H9 (cell line): Measurements from ENCODE around the gene CCDC82. TPM values are rescaled to one million over a fixed set of nuclear protein-coding genes. Genes with fewer than 3 reads are reported as not detected.
A peak's percentile ranks its signal among the peaks of the same experiment; 100 is the strongest.

Experiments
- DNase-seq: peaks from one replicate; pipeline ENCODE4 v3.0.0-alpha.2; 2017
- H2AFZ ChIP-seq: one replicate; pipeline ENCODE4 v1.6.1; 2013; ENCODE audit warnings: mild to moderate bottlenecking, low read length, control low read depth, moderate library complexity
- H2AK5ac ChIP-seq: 2 replicates; pipeline ENCODE4 v1.6.1; 2013; ENCODE audit warnings: low read length, control low read depth, mixed read lengths; ENCODE audit not compliant: insufficient read length
- H2BK120ac ChIP-seq: one replicate; pipeline ENCODE4 v1.6.1; 2013; ENCODE audit warnings: low read depth, mild to moderate bottlenecking, low read length, control low read depth, inconsistent platforms; ENCODE audit not compliant: poor library complexity, severe bottlenecking
- H2BK12ac ChIP-seq: 2 replicates; pipeline ENCODE4 v1.6.1; 2013; ENCODE audit warnings: low read length, control low read depth, mixed read lengths, low read depth; ENCODE audit not compliant: insufficient read length
- H2BK15ac ChIP-seq: 2 replicates; pipeline ENCODE4 v1.6.1; 2013; ENCODE audit warnings: low read depth, low read length, control low read depth
- H2BK20ac ChIP-seq: one replicate; pipeline ENCODE4 v1.6.1; 2013; ENCODE audit warnings: low read depth, mild to moderate bottlenecking, low read length, control low read depth, inconsistent platforms; ENCODE audit not compliant: poor library complexity, severe bottlenecking
- H2BK5ac ChIP-seq: 2 replicates; pipeline ENCODE4 v1.6.1; 2013; ENCODE audit warnings: low read length, control low read depth, mixed read lengths; ENCODE audit not compliant: insufficient read length
- H3K14ac ChIP-seq: 2 replicates; pipeline ENCODE4 v1.6.1; 2013; ENCODE audit warnings: low read length, control low read depth; ENCODE audit not compliant: insufficient read depth
- H3K18ac ChIP-seq: 2 replicates; pipeline ENCODE4 v1.6.1; 2013; ENCODE audit warnings: low read depth, mild to moderate bottlenecking, mixed read lengths, low read length, control low read depth; ENCODE audit not compliant: insufficient read length
- H3K23ac ChIP-seq: 2 replicates; pipeline ENCODE4 v1.6.1; 2013; ENCODE audit warnings: low read length, control low read depth, mixed read lengths, low read depth; ENCODE audit not compliant: insufficient read length
- H3K23me2 ChIP-seq: 2 replicates; pipeline ENCODE4 v1.6.1; 2013; ENCODE audit warnings: low read depth, mild to moderate bottlenecking, mixed read lengths, low read length, control low read depth; ENCODE audit not compliant: insufficient read length, poor library complexity, severe bottlenecking
- H3K27ac ChIP-seq: 2 replicates; pipeline ENCODE4 v1.5.1; 2013; ENCODE audit warnings: low read length, control low read depth, mixed read lengths, low read depth; ENCODE audit not compliant: insufficient read length
- H3K27me3 ChIP-seq: 2 replicates; pipeline ENCODE4 v1.6.1; 2013; ENCODE audit warnings: low read length, control low read depth, inconsistent platforms; ENCODE audit not compliant: insufficient read depth
- H3K4ac ChIP-seq: 2 replicates; pipeline ENCODE4 v1.6.1; 2013; ENCODE audit warnings: low read depth, mild to moderate bottlenecking, control low read depth, inconsistent platforms, low read length, moderate library complexity
- H3K4me1 ChIP-seq: 2 replicates; pipeline ENCODE4 v1.6.1; 2013; ENCODE audit warnings: low read length, control low read depth, inconsistent platforms; ENCODE audit not compliant: insufficient read depth
- H3K4me2 ChIP-seq: 2 replicates; pipeline ENCODE4 v1.6.1; 2013; ENCODE audit warnings: low read length, control low read depth, mixed read lengths; ENCODE audit not compliant: insufficient read length, insufficient read depth
- H3K56ac ChIP-seq: 2 replicates; pipeline ENCODE4 v1.6.1; 2013; ENCODE audit warnings: low read depth, mild to moderate bottlenecking, mixed read lengths, low read length, control low read depth; ENCODE audit not compliant: insufficient read length
- H3K79me1 ChIP-seq: 2 replicates; pipeline ENCODE4 v1.6.1; 2013; ENCODE audit warnings: low read depth, mild to moderate bottlenecking, moderate library complexity, low read length, control low read depth, inconsistent platforms; ENCODE audit not compliant: insufficient read depth, poor library complexity, severe bottlenecking
- H3K79me2 ChIP-seq: 2 replicates; pipeline ENCODE4 v1.6.1; 2013; ENCODE audit warnings: low read length, control low read depth, inconsistent platforms; ENCODE audit not compliant: insufficient read depth
- H3K9ac ChIP-seq: 2 replicates; pipeline ENCODE4 v1.6.1; 2013; ENCODE audit warnings: low read length, control low read depth, mixed read lengths; ENCODE audit not compliant: insufficient read length; ENCODE audit errors: extremely low read depth
- H3K9me3 ChIP-seq: one replicate; pipeline ENCODE4 v1.6.1; 2013; ENCODE audit warnings: low read depth, low read length, inconsistent platforms; ENCODE audit not compliant: control insufficient read depth
- H3T11ph ChIP-seq: one replicate; pipeline ENCODE4 v1.6.1; 2013; ENCODE audit warnings: mild to moderate bottlenecking, low read length, control low read depth, inconsistent platforms
- H4K20me1 ChIP-seq: one replicate; pipeline ENCODE4 v1.6.1; 2013; ENCODE audit not compliant: control insufficient read depth, insufficient read length, insufficient read depth
- H4K5ac ChIP-seq: 2 replicates; pipeline ENCODE4 v1.6.1; 2013; ENCODE audit warnings: low read depth, mild to moderate bottlenecking, mixed read lengths, low read length, control low read depth; ENCODE audit not compliant: insufficient read length
- H4K8ac ChIP-seq: replicated peaks from 2 replicates; pipeline ENCODE4 v1.6.1; 2013; ENCODE audit warnings: low read length, control low read depth, mixed read lengths, low read depth; ENCODE audit not compliant: insufficient read length
- H4K91ac ChIP-seq: 2 replicates; pipeline ENCODE4 v1.6.1; 2013; ENCODE audit warnings: low read depth, mild to moderate bottlenecking, moderate library complexity, mixed read lengths, low read length, control low read depth; ENCODE audit not compliant: insufficient read length
- H3K27ac Mint-ChIP-seq, 3 experiments: 2 replicates in 2 of 3; 3 replicates in 1 of 3; pipeline ENCODE4 v1.8.0; 2020 to 2021; ENCODE audit warnings: mixed read lengths in 3 of 3, mild to moderate bottlenecking in 1 of 3, moderate library complexity in 1 of 3
- H3K27me3 Mint-ChIP-seq: 2 replicates; pipeline ENCODE4 v1.8.0; 2021; ENCODE audit warnings: low read depth, mild to moderate bottlenecking, moderate library complexity, mixed read lengths
- H3K36me3 Mint-ChIP-seq, 3 experiments: 2 replicates in 2 of 3; 3 replicates in 1 of 3; pipeline ENCODE4 v1.8.0; 2020 to 2021; ENCODE audit warnings: low read depth in 3 of 3, mixed read lengths in 3 of 3; ENCODE audit not compliant: insufficient read depth in 1 of 3
- H3K4me1 Mint-ChIP-seq, 2 experiments: 2 replicates each; pipeline ENCODE4 v1.8.0; 2020; ENCODE audit warnings: mixed read lengths in 2 of 2
- H3K4me3 Mint-ChIP-seq, 2 experiments: 2 replicates in 1 of 2; 3 replicates in 1 of 2; pipeline ENCODE4 v1.8.0; 2020 to 2021; ENCODE audit warnings: mild to moderate bottlenecking in 2 of 2, mixed read lengths in 2 of 2, moderate library complexity in 1 of 2
- H3K9me3 Mint-ChIP-seq, 2 experiments: 2 replicates in 1 of 2; 3 replicates in 1 of 2; pipeline ENCODE4 v1.8.0; 2020; ENCODE audit warnings: mild to moderate bottlenecking in 2 of 2, mixed read lengths in 2 of 2, moderate library complexity in 1 of 2
- CTCF ChIP-seq: fragments of 200-600 bp; sonication (generic); conservative IDR thresholded peaks from 3 replicates; pipeline ENCODE4 v1.8.0; 2021; ENCODE audit warnings: antibody characterized with exemption, mild to moderate bottlenecking
- WGBS: extraction: QIAGEN DNeasy Blood & Tissue Kit; methylation state at CpG from one replicate; pipeline ENCODE4 v1.1.7; 2013; ENCODE audit warnings: missing lambda C conversion rate, low lambda C conversion rate, mixed read lengths; ENCODE audit not compliant: insufficient read length; ENCODE audit errors: extremely low coverage; 5-methylcytosine and 5-hydroxymethylcytosine counted together
- total RNA-seq: library from RNA; stranded (reverse); gene quantifications from 2 replicates; pipeline ENCODE4 v1.2.1, GENCODE V29; 2021

The CCDC82 gene
- total RNA-seq, 1 experiment from 2014 or later, result 17.4 TPM

DNA sequence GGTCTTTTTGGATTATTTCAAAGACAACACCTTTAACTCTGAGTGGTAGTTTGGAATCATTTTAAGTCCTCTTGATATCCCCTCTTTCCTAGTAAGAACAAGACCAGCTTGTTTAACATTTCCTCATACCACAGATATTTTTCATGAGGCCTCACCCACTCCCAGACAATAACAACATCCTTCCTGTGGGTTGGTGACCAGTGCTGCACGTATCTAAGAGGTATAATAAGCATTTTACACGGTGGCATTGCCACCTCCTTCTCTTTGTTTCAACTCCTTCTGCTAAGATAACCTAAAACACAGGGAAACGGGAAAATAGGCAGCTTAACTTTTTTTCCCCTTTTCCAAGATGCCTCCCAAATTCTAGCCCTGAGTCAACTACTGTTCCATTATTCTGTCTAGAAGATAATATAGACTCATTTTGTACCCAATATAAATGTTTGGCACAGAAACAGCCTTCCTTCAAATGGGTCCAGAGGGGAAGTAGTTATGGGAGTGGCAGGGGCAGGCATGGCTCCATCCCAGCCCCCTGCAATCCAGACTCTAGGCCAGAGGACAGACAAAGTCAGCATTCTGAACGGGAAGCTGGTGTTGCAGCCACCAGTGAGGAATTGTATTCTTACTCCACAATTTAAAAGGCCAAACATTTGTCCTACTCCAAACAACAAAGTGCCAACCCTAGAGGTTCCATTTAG, 75.2 kb downstream of the CCDC82 start:
- H3K4me2 ChIP-seq, result no peak overlapping the region

More for the DNA sequence above, 75.2 kb downstream of the CCDC82 start:
- no peak overlapping the region for H3K56ac ChIP-seq
- H3K23me2 ChIP-seq, result no peaks in the 10 kb centered on the region
- no peak overlapping the region for H3K23ac ChIP-seq
- Mint-ChIP-seq H3K9me3 (no peaks in the 10 kb centered on the region), H3K4me1 (peaks cover 35 to 49% of the 10 kb centered on the region in 2 experiments), H3K27ac (peak overlapping the region in 2 of 3 experiments; percentile 4 to 34; a peak in 1 of 7 replicates), H3K27me3 (no peaks in the 10 kb centered on the region), H3K4me3 (no peak overlapping the region), H3K36me3 (no peaks in the 10 kb centered on the region; a peak in 1 of 7 replicates)
- no CpG with 5 or more reads among the region's 4 CpGs for WGBS
- no peak overlapping the region for H4K5ac ChIP-seq
- no peaks in the 10 kb centered on the region for H4K20me1 ChIP-seq
- H2BK120ac ChIP-seq, result no peak overlapping the region
- H4K91ac ChIP-seq, result no peak overlapping the region
- no peak for DNase-seq
- H3K27me3 ChIP-seq, result no peaks in the 10 kb centered on the region
- no peak overlapping the region for H4K8ac ChIP-seq
- H3K4ac ChIP-seq, result no peak overlapping the region
- peaks cover 2% of the 10 kb centered on the region; the same call in 1 of the 2 replicates for H3K79me2 ChIP-seq
- H2BK20ac ChIP-seq, result no peak overlapping the region
- no peak overlapping the region for H2AFZ ChIP-seq
- H3K27ac ChIP-seq, result no peak overlapping the region
- no peak overlapping the region for H3K14ac ChIP-seq
- H2BK15ac ChIP-seq, result no peak overlapping the region
- H3K18ac ChIP-seq, result no peak overlapping the region
- TF ChIP-seq CTCF, result no peak
- H3K4me1 ChIP-seq, result peaks cover 9% of the 10 kb centered on the region; the same call in 1 of the 2 replicates
- H2BK12ac ChIP-seq, result no peak overlapping the region
- no peak overlapping the region for H2AK5ac ChIP-seq
- H3K9me3 ChIP-seq, result no peaks in the 10 kb centered on the region
- H2BK5ac ChIP-seq, result no peak overlapping the region
- no peak overlapping the region for H3K9ac ChIP-seq
- H3K79me1 ChIP-seq, result no peaks in the 10 kb centered on the region
- H3T11ph ChIP-seq, result no peak overlapping the region
